SH-SY5Y (cell line): ENCODE results near the gene SMTN.

ENCODE experiments used
- GATA2 ChIP-seq: IDR thresholded peaks from 2 replicates; pipeline ENCODE4 v1.6.1; 2011; ENCODE audit warnings: mild to moderate bottlenecking, low read depth, low read length
- GATA3 ChIP-seq: IDR thresholded peaks from 2 replicates; pipeline ENCODE4 v1.6.1; 2011; ENCODE audit warnings: low read depth, mild to moderate bottlenecking, low read length, moderate library complexity

DNA sequence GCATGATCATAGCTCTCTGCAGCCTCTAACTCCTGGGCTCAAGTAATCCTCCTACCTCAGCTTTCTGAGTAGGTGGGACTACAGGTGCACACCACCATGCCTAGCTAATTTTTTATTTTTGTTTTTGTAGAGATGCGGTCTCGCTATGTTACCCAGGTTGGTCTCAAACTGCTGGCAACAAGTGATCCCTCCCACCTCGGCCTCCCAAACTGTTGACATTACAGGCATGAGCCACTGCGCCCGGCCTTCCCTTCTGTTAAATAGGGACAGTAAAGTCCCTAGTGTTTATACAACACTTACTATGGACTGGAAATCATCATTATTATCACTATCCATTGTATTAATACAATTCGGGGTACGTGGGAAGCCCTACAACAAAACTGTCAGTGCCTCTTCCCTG, 13.6 kb downstream of the SMTN start:
- TF ChIP-seq GATA2 (no peak), GATA3 (no peak)
